Fibroblast of mammary gland (primary cell): ENCODE results near the gene CABLES2.

Source experiments
- DNase-seq: peaks from one replicate; pipeline ENCODE4 v3.0.0-alpha.2; 2010; ENCODE audit warnings: low read depth
- H3K4me3 ChIP-seq: 2 replicates; pipeline ENCODE4 v1.5.1; 2011; ENCODE audit warnings: low read depth, mild to moderate bottlenecking, low read length, moderate library complexity; ENCODE audit not compliant: control insufficient read depth
- TF ChIP-seq, protein P1 (sequence below): conservative IDR thresholded peaks from 2 replicates; pipeline ENCODE4 v1.5.1; 2011; ENCODE audit warnings: low read depth, low read length, inconsistent platforms; ENCODE audit not compliant: control insufficient read depth, insufficient read depth

The CABLES2 gene

DNA sequence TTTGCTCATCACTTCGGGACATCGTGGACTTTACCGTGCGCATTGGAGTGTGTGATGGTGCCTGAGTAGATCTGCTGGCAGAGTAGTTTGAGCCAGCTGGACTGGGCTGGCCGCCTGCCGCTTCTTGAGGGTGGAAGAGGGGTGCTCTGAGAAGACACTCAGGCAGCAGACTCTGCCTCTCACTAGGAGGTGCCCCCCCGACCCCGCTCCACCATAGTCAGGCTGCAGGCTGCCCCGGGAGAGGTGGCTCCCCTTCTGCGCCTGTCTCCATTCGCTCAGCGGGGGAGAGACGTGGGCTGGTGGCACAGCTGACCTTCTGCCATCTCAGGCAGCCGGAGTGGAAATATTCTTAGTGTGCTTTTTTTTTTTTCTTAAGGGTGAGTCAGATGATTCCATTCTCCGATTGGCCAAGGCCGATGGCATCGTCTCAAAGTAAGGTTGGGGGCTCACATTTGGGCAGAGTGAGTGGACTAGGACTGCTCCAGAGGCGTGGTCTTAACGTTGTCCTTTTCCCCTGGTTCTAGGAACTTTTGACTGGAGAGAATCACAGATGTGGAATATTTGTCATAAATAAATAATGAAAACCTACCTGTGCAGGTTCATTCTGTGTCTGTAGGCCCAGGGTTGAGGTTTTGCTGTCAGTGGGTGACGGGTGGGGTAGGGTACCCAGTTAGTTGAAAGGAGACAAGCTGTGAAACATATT is 19.0 kb downstream of the CABLES2 start:
- TF ChIP-seq, protein P1, sequence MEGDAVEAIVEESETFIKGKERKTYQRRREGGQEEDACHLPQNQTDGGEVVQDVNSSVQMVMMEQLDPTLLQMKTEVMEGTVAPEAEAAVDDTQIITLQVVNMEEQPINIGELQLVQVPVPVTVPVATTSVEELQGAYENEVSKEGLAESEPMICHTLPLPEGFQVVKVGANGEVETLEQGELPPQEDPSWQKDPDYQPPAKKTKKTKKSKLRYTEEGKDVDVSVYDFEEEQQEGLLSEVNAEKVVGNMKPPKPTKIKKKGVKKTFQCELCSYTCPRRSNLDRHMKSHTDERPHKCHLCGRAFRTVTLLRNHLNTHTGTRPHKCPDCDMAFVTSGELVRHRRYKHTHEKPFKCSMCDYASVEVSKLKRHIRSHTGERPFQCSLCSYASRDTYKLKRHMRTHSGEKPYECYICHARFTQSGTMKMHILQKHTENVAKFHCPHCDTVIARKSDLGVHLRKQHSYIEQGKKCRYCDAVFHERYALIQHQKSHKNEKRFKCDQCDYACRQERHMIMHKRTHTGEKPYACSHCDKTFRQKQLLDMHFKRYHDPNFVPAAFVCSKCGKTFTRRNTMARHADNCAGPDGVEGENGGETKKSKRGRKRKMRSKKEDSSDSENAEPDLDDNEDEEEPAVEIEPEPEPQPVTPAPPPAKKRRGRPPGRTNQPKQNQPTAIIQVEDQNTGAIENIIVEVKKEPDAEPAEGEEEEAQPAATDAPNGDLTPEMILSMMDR = no peak
- H3K4me3 ChIP-seq = peak overlapping the region; percentile 81
- peak; percentile 33 for DNase-seq

DNA sequence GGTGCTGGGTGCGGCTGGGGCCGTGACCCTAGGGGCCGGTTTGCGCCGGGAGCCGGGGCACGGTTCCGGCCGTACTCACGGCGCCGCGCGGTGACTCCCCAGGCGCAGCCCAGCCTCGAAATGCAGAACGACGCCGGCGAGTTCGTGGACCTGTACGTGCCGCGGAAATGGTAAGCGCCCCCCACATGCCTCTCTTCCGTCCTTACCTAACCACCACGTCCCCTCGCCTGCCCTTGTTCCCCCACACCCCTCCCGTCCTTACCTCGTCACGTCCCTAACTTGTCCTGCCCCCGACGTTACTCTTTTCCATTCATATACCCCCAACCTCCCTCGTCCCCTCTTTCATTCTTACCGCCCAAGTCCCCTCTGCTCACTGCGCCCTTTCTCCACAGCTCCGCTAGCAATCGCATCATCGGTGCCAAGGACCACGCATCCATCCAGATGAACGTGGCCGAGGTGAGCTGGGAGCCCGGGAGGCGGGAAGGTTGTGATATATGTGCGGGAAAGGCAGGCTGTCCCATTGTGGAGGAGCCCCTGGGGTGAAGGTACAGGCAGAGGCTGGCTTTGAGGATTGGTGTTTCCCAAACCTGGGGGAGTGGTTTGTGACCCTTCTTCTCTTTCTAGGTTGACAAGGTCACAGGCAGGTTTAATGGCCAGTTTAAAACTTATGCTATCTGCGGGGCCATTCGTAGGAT is 19.7 kb downstream of the CABLES2 start:
- TF ChIP-seq, protein P1 = no peak
- peak overlapping the region; percentile 81 for H3K4me3 ChIP-seq
- no peak for DNase-seq

DNA sequence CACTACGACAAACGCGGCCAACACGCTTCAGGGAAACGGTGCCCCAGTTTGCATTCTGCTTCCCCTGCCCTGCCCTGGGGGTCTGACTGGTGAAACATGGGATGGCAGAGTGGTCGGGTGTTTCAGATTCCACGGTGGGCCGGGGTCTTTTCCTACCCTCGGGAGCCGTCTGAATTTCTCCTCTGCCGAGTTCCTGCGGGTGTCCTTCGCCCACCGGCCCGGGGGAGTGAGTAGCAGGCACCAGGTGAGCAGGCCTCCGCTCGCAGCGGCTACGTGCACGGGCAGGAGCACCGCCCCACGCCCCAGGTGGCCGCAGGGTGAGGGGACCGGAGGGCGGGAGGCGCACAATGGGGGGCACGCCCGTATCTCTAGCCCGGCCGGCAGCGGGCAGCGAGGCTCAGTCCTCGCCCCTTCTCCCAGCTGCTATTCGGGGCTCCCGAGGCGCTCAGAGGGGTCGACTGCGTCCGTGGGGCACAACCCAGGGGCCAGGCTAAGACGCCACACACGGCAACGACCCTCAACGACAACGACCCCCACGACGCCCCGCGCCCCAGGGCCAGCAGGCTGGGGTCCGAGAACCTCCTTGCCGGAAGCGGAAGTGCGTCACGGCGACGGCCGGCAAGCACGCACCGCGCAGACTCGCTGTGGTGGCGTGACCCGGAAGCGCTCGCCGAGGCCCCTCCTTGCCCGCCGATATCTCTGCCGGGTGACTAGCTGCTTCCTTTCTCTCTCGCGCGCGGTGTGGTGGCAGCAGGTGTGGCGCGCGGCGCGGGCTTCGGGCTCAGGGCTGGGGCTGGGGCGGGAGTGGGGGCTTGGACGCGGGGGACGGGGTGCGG is 20.5 kb downstream of the CABLES2 start, which contains the start of gene RPS21:
Gene RPS21, plus strand, starts transcription at position 721 of the 836 bp plus-strand sequence. CDS start 236 bp downstream, outside the sequence.
- H3K4me3 ChIP-seq = peak within 1 kb of the TSS; percentile 81
- TF ChIP-seq, protein P1 = no peak
- peak; percentile 87 for DNase-seq

DNA sequence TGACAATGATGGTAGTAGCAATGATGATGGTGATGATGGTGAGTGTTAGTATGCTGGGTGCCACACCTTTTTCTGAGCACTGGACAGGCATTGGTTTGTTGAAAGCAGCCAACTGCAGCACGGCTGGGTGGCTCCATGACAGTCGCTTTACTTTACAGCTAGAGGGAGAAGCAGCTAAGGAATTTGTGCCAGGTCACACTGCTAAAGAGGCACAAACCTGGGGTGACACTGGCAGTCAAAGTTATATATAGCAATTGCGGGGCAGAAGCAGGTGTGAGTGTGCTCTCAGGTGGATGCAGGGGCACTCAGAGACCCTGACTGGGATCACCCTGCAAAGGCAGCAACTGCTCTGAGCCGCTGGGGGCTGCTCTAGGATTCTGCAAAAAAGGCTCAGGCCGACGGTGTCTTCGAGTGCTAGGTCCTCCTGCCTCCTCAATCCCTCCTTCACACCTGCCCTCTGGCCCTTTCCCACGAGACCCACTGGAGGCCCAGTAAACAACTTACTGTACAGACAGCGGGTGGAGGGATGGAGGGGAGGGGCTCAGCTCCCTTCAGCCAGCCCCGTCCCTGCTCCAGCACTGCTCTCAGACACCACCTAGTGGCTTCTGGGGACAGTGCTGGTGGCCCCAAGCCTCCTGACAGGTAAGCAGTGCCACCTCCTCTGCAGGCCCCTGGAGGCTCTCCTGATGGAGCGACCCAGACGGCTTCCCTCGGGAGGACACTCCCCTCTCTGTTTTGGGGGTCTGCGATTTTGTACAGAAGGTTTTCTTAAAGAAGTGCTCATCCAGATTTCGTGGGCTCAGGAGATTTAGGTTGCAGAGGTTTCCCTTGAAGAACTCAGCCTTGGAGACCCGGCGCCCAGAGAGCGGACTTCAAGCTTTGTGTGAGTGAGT is 24.5 kb downstream of the CABLES2 start:
- TF ChIP-seq, protein P1 = peak; percentile 91
- peak; percentile 66 for DNase-seq
- no peak overlapping the region for H3K4me3 ChIP-seq

DNA sequence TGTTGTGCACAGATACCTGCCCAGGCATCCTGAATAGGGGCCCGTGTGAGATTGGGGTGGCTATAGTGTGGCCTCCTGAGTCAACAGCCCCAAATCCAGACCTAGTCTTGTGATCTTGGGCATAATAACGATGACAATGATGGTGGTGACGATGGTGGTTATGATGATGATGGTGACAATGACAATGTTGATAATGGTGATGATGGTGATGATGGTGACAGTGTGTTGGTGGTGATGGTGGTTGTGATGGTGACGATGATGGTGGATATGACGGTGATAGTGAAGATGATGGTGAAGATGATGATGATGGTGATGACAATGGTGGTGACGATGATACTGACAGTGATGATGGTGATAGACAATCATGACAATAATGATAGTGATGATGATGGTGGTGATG is 25.2 kb downstream of the CABLES2 start:
- H3K4me3 ChIP-seq = no peak overlapping the region
- no peak for DNase-seq
- TF ChIP-seq, protein P1 = no peak
